ENCODE results near the gene BCL11B.

BCL11B gene

DNA sequence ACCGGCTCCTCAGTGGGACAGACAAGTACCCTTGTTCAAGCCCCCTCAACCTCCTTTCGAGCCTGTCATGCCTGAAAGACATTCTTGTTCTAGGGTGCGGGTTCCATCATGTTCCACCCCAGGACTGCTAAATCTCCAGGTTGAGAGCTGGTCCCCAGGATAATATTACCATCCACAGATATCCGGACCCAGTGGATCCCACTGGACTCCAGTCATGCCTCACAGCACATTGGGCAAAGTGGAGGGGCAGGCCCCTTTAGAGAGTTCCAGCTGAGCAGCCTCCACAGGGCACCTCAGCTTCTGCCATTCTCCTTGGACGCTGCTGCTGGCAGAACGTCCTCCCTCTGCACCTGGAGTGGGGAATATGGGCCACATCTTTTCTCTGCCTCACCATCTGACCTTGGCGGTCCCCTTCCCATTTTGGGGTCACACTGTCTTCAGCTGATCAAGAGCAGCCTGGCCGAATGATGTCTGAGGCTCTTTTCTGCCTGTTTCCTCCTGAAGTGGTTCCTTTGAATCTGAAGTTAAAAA lies 137.4 kb downstream of the BCL11B start:
- no peak for DNase-seq (ENCODE audit: low spot score)

GRCh38 chr14:99133636-99134515 lies 138.1 kb downstream of the BCL11B start:
- DNase-seq (ENCODE audit: low spot score): peak; percentile 43

GRCh38 chr14:99132821-99133635 lies 139.0 kb downstream of the BCL11B start:
- peak; percentile 42 for DNase-seq (ENCODE audit: low spot score)

DNA sequence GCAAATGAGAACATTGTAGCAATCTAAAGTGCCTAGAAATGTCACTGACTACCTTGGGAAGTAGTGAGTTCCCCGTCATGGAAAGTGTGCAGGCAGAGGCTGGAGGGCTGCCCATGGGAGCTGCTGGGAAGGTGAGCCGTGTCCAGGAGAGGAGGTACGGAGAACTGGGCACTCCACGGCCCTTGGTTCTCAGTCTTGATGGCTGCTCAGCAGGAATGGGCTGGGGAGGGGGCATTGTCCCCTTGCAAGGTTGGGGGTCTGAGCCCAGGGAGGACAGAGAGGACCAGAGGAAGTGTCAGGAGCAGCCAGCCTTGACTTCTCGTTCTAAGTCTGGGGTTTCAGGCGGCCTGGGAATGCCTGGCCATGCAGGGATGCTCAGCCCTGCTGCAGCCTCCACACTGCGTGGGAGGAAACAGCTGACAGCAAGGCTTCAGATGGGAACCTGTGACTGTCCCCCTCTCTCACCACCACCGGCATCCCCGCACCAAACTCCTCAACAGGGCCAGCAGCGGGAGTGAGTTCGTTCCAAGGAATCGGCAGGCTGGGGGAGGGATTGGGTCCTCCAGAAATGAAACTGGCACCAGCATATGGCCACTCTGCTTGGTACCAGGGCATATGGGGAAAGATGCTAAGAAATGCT lies 140.2 kb downstream of the BCL11B start:
- DNase-seq (ENCODE audit: low spot score): peak; percentile 38

DNA sequence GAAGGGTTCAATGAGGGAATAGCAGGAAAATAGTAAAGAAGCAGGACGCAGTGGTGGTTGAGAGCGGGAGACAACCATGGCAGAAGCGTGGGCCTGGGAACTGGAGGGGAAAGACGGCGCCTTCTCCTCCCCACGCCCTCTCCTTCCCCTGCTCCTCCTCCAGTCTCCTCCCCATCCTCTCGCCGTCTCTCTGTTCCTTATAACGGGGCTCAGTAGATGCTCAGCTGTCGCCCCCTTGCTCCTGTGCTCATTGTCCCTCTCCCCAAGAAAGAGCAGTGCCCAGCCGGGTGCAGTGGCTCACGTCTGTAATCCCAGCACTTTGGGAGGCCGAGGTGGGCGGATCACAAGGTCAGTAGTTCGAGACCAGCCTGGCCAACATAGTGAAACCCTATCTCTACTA lies 142.0 kb downstream of the BCL11B start:
- DNase-seq (ENCODE audit: low spot score): no peak

GRCh38 chr14:99129211-99129696 lies 142.7 kb downstream of the BCL11B start:
- DNase-seq (ENCODE audit: low spot score): peak; percentile 43

DNA sequence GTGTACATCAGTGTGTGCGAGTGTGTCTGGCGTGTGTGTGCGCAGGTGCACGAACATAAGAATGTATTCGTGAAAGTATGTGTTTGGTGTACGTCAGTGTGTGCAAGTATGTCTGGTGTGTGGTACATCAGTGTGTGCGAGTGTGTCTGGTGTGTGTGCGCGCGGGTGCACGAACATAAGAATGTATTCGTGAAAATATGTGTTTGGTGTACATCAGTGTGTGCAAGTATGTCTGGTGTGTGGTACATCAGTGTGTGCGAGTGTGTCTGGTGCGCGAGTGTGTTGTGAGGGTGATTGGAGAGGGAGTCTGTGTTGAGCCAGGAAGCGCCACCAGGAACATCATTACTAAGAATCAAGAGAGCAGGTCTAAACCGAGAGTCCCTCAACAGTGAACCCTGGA lies 143.8 kb downstream of the BCL11B start:
- DNase-seq (ENCODE audit: low spot score): peak; percentile 23

- DNase-seq (ENCODE audit: low spot score): peak; percentile 42
These were observed 144.3 kb downstream of the BCL11B start for GRCh38 chr14:99127651-99128167.

DNA sequence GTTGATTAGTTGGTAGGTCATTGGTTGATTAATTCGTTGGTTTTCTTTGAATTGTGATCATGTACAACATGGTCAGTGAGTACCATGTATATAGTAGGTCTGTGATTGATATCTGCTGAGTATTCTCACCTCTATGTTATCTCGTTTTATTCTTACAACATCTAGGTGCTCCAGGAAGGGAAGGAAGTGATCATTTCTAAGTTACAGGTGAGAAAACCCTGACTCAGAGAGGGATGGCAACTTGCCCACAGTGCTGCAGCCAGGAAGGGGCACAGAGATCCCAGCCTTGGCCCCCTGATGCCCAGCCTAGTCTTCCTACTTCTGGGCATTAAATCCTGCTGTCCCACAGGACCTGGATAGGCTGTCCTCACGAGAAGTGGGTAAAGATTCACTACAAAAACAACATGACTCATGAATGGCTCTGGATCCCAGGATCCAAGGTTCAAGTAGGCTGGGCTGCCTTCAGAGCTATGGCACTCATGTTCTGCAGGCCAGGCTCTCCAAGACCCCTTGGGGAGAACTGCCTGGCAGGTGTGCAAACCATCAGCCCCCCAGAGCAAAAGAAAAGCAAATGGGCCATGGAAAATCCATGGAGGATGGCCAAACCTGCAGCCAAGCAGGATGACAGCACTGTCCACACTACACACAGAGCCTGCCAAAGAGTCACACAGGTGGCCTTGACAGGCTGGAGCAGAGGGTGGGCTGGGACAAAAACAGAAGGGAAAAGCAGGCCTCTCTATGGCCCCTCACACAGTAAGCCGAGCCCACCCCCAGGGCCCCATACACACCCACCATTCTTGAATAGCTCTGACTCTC lies 146.2 kb downstream of the BCL11B start:
- DNase-seq (ENCODE audit: low spot score): peak; percentile 35

- peak; percentile 32 for DNase-seq (ENCODE audit: low spot score)
These were observed 146.9 kb downstream of the BCL11B start for GRCh38 chr14:99125113-99125512.

DNA sequence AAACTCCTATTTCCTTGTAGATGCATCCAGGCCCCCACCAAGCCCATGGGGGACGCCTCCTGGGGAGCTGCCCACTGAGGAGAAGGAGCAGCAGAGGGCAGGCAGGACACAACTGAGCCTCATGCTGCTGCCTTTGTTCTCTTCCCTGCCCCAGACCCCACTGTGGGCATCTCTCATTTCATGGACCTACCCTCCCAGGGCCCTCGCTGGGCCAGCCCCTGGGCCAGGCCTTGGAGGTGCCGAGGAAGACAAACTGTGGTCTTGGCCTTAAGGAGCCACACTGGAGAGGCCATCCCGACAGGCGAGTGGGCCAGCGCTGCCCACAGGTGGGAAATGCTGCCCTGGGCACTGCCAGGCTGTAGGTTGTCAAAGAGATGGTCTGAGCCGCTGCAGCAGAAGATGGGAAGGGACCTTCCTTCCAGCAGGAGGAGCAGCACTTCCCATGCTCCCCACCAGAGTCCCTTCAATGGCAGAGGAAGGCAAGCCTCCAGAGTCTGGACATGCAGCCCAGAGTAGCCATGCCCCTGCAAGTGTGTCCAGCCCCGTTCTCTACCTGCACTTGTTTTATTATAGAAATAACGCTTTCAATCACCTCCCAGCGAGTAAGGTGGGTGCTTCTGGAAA lies 147.4 kb downstream of the BCL11B start:
- DNase-seq (ENCODE audit: low spot score): peak; percentile 49

DNA sequence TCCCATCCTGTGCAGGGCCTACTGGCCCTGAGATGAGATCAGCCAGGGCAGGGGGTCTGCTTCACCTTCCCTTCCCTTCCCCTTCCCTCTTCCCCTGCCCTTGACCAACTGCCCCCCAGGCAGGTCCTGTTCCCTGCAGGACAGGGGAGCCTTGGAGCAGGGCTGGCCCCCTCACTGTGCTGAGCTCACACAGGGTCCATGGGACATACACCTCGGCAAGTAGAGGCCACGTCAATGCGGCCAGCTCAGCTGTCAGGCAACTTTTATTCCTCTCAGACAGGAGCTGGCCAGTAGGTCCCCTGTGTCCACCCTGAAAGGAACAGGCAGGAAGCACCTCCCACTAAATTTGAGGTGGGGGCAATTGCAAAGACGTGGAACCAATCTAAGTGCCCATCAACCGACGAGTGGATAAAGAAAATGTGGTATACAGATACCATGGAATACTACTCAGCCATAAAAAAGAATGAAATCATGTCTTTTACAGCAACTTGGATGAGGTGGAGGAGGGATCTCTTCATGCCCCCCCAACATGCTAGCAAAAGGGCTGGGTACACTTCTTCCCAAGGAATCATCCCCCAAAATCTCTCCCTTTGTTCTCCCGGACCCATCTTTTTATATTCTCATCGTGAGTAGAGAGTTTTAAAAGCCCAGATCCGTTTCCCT lies 148.7 kb downstream of the BCL11B start:
- DNase-seq (ENCODE audit: low spot score): peak; percentile 28

- DNase-seq (ENCODE audit: low spot score): peak; percentile 24
These were observed 149.4 kb downstream of the BCL11B start for GRCh38 chr14:99122521-99123125.

GRCh38 chr14:99121319-99121875 lies 150.6 kb downstream of the BCL11B start:
- peak; percentile 28 for DNase-seq (ENCODE audit: low spot score)

- peak; percentile 30 for DNase-seq (ENCODE audit: low spot score)
These were observed 151.3 kb downstream of the BCL11B start for GRCh38 chr14:99120526-99121318.

DNA sequence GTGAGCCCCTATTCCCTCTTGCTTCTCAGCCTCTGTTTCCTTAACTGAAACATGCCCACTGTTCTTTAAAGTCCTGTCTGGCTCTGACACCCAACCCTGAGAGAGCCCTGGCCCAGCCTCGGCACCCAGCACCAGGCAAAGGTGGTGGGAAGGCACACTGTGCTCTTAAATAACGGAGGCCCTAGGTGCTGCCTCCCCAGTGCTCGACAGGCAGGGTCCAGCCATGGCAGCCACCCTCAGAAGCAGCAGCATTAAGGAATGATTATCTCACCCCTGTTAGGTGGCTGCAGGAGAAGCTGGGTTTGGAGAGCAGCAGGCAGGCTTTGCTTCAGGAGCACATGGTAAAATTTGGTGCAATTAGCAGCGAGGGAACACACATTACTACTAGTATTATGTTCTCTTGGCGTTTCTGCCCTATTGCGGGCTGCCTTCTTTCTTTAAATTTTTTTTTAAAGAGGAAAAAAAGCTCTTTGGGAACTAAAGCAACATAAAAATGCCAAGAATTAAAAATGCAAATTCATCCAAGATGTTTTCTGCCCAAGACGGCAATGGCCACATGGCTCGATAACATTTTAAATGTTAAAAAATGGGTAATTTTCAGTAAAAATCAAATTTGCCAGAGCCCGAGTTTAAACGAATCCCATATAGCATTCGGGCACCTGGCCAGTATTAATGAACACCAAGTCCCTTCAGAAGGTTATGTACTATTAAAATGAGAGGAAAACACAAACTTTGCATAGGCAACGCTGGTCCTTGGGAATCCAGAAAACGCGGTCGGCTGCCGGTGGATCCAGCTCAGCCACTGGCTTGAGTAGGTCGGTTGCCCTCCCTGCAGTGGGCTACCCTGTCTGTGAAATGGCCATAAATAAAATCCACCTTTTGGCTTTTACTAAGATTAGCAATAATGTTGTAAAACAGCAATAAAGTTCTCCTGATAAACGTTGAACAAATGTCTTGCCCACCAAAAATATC lies 152.2 kb downstream of the BCL11B start:
- DNase-seq (ENCODE audit: low spot score): peak; percentile 21
